MCF 10A (cell line): ENCODE data around the gene SLC22A23. TPM values are rescaled to one million over a fixed set of nuclear protein-coding genes. Genes with fewer than 3 reads are reported as not detected.

Source experiments
- BruUV-seq: library from RNA; stranded (reverse); fragments of 400-500 nt; replicated peaks from 2 replicates; lab custom pipeline; 2021; lab: Mats Ljungman, UMichigan
- CTCF ChIA-PET: fragments of 300-600 bp; sonication (Branson Sonifier 250); formaldehyde crosslinking; extraction: SDS; loops from one replicate; lab custom pipeline; 2021; ENCODE audit warnings: antibody characterized with exemption, inconsistent platforms; lab: Yijun Ruan, JAX
- POLR2A ChIA-PET: fragments of 300-600, 350-650 bp; sonication (Branson Sonifier 250); formaldehyde crosslinking; extraction: SDS; loops from one replicate; lab custom pipeline; 2020; ENCODE audit warnings: antibody characterized with exemption, inconsistent platforms; lab: Yijun Ruan, JAX
- DNase-seq: peaks from one replicate; pipeline ENCODE4 v3.0.0-alpha.2; 2018; ENCODE audit not compliant: unreplicated experiment
- H3K27ac Mint-ChIP-seq: one replicate; pipeline ENCODE4 v1.8.0; 2022; ENCODE audit warnings: mild to moderate bottlenecking, low read depth, mixed read lengths; ENCODE audit not compliant: unreplicated experiment
- H3K27me3 Mint-ChIP-seq: one replicate; pipeline ENCODE4 v1.8.0; 2022; ENCODE audit warnings: mixed read lengths; ENCODE audit not compliant: insufficient read depth, unreplicated experiment
- H3K36me3 Mint-ChIP-seq: one replicate; pipeline ENCODE4 v1.8.0; 2022; ENCODE audit warnings: mild to moderate bottlenecking, moderate library complexity, mixed read lengths; ENCODE audit not compliant: insufficient read depth, unreplicated experiment
- H3K4me1 Mint-ChIP-seq: one replicate; pipeline ENCODE4 v1.8.0; 2022; ENCODE audit warnings: mixed read lengths; ENCODE audit not compliant: insufficient read depth, unreplicated experiment
- H3K4me3 Mint-ChIP-seq: one replicate; pipeline ENCODE4 v1.8.0; 2022; ENCODE audit warnings: mild to moderate bottlenecking, moderate library complexity, mixed read lengths; ENCODE audit not compliant: unreplicated experiment
- H3K9me3 Mint-ChIP-seq: one replicate; pipeline ENCODE4 v1.8.0; 2022; ENCODE audit warnings: mixed read lengths; ENCODE audit not compliant: unreplicated experiment
- CTCF ChIP-seq: fragments of 200-600 bp; IDR thresholded peaks from one replicate; pipeline ENCODE4 v1.8.0; 2022; ENCODE audit warnings: antibody characterized with exemption, mild to moderate bottlenecking; ENCODE audit not compliant: unreplicated experiment
- intact Hi-C: fragments of 100-400 bp; cut with micrococcal nuclease; formaldehyde crosslinking; loops from 2 replicates; pipeline ENCODE4 v1.14.1; 2022
- total RNA-seq: library from RNA; stranded (reverse); gene quantifications from 2 replicates; pipeline ENCODE4 v1.2.3, GENCODE V29; 2022

The SLC22A23 gene
- total RNA-seq, 1 experiment from 2014 or later, result 11.9 TPM

- Mint-ChIP-seq H3K9me3 (no peaks in the 10 kb centered on the region), H3K36me3 (peaks cover 13% of the 10 kb centered on the region), H3K27me3 (no peaks in the 10 kb centered on the region), H3K27ac (no peak overlapping the region), H3K4me3 (no peak overlapping the region), H3K4me1 (no peaks in the 10 kb centered on the region)
- no peak for DNase-seq
- intact Hi-C loops, result no loop called here
- ChIA-PET CTCF (interaction anchor here (0.7 to 1.2 kb wide), 2 partner anchors 384 to 597 kb away, joined by 3 to 6 read pairs; no protein-coding TSS in a partner anchor), POLR2A (no interaction called here)
- BruUV-seq, result no TSS peak
- no peak for TF ChIP-seq CTCF
These were observed 110.4 kb downstream of the SLC22A23 start for GRCh38 chr6:3346476-3346875.

DNA sequence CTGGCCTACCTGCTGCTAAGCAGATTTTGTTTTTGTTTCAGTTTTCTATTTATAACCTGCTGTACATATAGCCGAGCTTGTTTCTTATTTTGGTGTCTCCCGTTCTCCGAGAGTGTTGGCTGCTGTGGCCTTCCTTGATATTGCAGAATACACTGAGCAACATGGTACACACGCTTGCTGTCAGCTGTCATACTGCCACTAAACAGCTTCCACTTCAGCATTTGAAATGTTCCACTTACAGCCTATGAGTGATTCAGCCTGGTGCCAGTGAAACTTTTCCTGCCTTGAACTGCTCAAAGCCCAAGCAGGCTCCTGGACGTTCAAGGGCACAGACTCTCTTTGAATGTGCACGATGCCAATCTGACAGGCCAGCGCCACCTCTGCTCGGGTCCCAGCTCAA is 111.0 kb downstream of the SLC22A23 start:
- no peak for TF ChIP-seq CTCF
- POLR2A ChIA-PET, result no interaction called here
- Mint-ChIP-seq H3K4me1 (no peaks in the 10 kb centered on the region), H3K9me3 (no peaks in the 10 kb centered on the region), H3K4me3 (no peak overlapping the region), H3K27me3 (no peaks in the 10 kb centered on the region), H3K36me3 (peaks cover 13% of the 10 kb centered on the region), H3K27ac (no peak overlapping the region)
- CTCF ChIA-PET, result interaction anchor here (0.7 to 1.2 kb wide), 2 partner anchors 384 to 596 kb away, joined by 3 to 6 read pairs; no protein-coding TSS in a partner anchor
- no peak for DNase-seq
- no TSS peak for BruUV-seq
- intact Hi-C loops, result no loop called here

GRCh38 chr6:3343089-3343883 is 113.6 kb downstream of the SLC22A23 start:
- H3K4me1 Mint-ChIP-seq, result peaks cover 6% of the 10 kb centered on the region
- no TSS peak for BruUV-seq
- ChIA-PET POLR2A (no interaction called here), CTCF (no interaction called here)
- intact Hi-C loops, result no loop called here
- no peak for DNase-seq
- no peak overlapping the region for H3K27ac Mint-ChIP-seq
- H3K36me3 Mint-ChIP-seq, result no peaks in the 10 kb centered on the region
- no peak overlapping the region for H3K4me3 Mint-ChIP-seq
- H3K27me3 Mint-ChIP-seq, result no peaks in the 10 kb centered on the region
- no peak for TF ChIP-seq CTCF
- no peaks in the 10 kb centered on the region for H3K9me3 Mint-ChIP-seq

GRCh38 chr6:3341467-3341866 is 115.4 kb downstream of the SLC22A23 start:
- Mint-ChIP-seq H3K4me3 (no peak overlapping the region), H3K9me3 (no peaks in the 10 kb centered on the region), H3K27me3 (no peaks in the 10 kb centered on the region), H3K27ac (no peak overlapping the region), H3K4me1 (peaks cover 16% of the 10 kb centered on the region), H3K36me3 (no peaks in the 10 kb centered on the region)
- intact Hi-C loops, result no loop called here
- DNase-seq, result peak; percentile 35
- CTCF ChIA-PET, result interaction anchor here (0.9 kb wide), 1 partner anchor 11 kb away, joined by 3 read pairs; no protein-coding TSS in a partner anchor
- no TSS peak for BruUV-seq
- TF ChIP-seq CTCF, result no peak
- POLR2A ChIA-PET, result interaction anchor here (0.7 to 1.5 kb wide), 2 partner anchors 10 to 243 kb away, joined by 3 to 4 read pairs; no protein-coding TSS in a partner anchor
